NCI-H774 (cell line): Measurements from ENCODE around the gene KCNJ4.

Experiments used
- DNase-seq: peaks from one replicate; lab custom pipeline; 2025; lab: John Stamatoyannopoulos, UW

The KCNJ4 gene

DNA sequence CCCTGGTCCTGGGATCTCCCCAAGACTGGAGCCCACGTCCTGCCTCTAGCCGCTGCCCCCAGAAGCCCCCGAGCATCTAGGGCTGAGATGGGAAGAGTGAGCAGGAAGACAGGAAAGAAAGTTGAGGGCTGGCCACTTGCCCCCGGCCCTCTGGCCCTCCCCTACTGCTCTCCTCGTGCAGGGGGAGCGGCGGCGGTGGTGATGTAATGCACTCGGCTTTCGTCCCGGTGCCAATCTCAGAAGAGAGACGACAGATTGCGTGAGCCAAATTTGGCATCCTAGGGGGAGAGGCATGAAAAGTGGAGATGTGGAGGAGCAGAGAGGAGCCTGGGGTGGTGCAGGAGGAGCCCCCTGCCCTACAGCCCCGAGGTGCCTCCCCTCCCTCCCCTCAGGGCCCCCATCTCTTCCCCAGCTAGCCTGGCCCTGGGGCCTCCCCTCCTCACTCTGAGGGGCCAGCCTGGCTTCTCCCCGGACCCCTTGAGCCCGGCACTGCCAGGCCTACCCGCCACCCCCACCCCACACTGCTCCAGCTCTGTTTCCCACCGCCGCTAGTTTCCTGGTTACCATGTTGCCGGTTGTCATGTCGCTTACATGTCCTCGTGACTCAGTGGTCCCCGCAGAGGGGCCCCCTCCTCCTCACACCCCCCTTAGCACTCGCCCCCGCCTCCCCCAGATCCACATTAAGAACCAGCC, 2.5 kb downstream of the KCNJ4 start:
- DNase-seq, result no peak

DNA sequence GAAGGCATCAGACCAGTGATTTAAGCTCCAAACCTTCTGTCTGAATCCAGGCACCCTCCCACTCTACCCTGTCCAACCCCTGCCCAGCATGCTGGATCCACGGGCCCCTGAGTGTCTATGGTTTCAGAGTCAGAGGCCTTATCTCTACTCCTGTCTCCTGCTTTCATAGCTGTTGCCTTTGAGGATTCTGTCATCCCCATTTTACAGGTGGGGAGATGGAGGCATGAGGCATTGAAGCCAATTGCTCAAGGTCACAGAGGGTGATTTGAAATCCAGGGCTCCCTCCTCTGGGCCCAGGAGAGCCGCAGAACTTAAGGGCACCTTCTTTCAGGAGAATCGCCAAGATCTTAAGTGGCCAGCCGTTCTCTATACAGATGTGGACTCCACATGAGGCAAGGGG, 3.1 kb downstream of the KCNJ4 start:
- DNase-seq, result no peak

DNA sequence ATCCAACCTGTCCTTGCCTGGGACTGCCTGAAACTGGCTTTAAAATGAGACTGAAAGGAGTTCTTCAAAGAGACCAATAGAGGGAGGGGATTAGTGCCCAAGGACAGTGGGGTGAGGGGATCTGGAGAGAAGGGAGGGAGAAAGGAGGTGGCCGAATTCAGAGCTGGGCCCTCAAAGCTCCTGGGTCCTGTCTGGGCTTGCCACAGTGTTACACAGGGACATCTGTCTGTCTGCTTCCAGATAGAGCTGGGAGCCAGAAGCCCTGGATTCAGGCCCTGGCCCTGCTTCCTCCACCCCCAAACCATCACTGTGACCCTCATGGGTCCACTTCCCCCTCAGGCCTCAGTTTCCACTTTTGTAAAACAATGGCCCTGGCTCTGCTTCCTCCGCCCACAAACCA, 3.6 kb downstream of the KCNJ4 start:
- DNase-seq, result no peak

DNA sequence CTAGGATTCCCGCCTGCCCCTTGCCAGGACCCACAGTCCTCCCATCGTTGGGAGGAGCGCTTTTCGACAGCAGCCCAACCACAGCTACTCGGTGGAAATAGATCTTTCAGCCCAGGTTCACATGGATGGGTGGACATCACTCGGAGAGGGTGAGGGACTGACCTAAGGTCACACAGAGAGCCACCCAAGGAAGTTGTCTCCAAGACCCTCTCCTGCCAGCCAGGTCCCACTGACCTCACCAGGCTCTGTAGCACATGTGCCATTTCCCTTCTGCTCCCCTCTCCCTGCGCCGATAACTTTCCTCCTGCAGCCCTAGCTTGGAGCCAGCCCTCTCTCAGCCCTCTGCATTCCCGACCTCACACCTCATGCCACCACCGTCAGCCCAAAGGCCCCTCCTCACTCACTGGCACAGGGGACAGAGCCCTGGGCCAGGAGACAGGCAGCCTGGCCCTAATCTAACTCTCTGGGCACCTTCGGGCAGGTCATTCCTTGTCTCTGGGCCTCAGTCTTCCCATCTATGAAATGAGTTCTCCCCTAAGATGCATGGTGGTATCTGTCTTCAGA, 4.7 kb downstream of the KCNJ4 start:
- no peak for DNase-seq

DNA sequence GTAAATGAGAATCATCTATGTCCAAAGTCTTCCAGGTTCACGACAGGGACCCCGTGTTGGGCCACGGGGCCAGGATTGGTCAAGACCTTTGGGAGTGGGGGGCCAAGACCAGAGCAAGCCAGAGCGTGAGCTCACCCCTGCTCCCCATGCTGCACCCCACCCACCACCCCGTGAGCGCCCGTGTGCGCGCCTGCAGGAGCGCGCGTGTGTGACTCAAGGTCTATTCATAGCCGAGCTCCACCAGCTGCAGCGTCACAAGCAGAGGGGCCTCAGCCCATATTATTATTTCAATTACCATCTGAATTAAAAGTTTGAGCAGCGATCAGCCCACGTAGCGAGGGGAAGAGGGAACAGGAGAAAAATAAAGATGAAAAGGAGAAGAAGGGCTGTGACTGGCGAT, 5.2 kb downstream of the KCNJ4 start:
- no peak for DNase-seq

DNA sequence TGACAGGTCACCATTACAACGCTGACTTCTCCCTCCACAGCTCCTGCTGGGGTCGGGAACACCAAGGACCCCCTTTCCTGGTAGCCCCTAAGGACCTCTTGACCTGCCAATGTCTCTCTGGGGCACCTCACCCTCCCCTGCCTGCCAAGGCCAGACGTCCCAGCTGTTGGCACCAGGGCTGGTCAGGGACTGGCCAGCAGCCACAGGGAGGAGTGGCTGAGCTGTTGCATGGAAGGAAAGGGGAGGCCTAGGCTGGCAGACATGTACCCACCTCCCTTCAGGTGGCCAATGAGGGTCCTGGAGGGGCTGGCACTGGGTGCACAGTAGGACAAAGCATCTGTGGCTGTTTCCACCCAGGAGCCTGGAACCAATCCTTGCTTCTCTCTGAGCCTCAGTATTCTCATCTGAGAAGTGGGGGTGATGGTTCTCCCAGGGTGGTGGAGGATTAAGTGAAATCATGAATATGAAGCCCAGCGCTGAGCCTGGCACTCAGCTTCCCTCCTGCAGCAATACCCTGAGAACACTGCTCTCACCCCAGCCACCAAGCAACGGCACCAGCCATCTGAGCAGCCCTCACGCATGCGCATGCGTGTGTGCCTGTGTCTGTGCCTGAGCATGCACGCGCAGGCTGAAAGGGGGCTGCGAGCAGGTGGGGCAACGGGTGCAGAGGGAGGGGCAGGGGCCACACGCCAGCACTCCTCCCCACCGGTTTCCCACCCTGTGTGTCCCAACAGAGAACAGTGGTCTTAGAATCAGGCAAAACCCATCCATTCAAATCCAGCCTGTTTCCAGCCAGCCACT, 5.9 kb downstream of the KCNJ4 start:
- no peak for DNase-seq

DNA sequence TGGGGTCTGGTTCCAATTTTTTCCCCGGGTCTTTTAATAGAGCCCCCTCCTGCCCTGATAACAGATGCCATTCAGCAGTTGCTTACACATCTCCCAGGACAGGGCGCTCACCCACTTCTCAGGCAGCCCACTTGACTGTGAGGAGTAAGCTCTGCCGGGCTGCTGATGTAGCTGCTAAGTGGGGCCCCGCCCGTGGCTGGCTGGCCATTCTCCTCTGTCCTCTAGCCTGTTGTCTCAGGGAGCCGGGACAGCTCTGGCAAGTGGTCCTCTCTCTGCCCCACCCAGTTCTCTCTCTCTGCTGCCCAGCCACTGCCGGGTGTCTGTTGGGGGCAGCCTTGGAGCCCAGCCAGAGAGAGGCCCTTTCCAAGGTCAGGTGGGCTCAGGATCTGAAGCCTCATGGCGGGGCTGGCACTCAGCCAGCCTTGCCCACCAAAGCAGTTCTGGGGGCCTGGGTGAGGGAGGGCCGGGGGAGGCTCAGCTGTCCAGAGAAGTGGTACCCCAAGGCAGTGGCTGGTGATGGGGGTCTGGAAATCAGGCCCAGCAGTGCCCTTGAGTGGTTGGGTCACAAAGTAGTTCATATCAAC, 8.9 kb downstream of the KCNJ4 start:
- DNase-seq, result no peak

DNA sequence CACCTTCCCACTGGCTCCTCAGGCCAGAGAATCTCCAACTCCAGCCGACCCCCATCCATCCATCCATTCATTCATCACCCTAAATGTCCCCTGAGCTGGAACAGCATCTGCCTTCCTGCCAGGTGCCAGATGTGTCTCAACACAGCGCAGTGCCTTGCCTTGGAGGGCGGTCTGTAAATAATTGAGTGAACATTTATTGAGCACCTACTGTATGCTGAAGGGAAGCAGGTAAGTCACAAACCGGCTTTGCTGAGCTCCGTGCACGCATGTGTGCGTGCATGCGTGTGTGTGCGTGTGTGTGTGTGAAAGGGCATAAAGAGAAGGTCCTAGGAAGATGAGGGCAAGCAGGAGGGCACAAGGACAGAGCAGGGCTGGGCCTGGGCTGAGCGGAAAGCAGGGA, 10.2 kb downstream of the KCNJ4 start:
- no peak for DNase-seq

DNA sequence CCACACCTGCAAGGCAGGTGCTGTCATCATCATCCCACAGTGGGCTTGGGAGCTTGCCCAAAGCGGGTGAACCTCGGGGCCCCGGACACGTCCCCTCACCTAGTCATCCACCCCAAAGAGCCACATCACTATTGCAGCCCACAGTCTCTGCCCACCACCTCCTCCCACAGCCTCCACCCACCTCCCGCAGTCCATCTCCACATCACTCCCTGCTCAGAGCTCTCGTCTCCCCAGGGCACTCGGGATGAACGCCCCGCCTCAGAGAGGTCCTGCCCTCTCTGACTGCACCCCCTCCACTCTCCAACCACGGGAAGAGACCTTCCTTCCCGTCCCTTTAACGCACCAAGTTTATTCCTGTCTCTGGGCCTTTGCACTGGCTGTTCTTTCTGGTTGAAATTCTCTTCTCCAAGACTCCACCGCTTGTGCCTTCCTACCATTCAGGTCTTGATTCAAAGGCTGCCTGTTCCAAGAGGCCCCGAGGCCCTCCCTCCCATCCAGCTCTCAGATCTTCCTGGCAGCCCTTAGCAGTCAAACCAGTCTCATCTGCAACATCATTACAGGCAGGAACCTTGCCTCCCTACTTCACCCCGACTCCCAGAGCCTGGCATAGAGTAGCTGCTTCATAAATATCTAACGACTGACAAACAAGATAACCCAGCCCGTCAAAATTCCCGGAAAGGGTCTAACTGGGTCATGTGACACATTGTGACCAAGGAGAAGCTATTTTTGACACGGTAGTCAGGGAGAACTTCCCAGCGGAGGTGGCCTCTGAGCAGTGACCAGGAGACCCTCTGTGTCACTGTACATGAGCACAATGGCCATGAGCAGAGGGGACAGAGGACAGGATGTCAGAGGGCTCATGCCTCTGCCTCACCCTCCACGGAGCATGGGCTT, 11.1 kb downstream of the KCNJ4 start:
- no peak for DNase-seq

DNA sequence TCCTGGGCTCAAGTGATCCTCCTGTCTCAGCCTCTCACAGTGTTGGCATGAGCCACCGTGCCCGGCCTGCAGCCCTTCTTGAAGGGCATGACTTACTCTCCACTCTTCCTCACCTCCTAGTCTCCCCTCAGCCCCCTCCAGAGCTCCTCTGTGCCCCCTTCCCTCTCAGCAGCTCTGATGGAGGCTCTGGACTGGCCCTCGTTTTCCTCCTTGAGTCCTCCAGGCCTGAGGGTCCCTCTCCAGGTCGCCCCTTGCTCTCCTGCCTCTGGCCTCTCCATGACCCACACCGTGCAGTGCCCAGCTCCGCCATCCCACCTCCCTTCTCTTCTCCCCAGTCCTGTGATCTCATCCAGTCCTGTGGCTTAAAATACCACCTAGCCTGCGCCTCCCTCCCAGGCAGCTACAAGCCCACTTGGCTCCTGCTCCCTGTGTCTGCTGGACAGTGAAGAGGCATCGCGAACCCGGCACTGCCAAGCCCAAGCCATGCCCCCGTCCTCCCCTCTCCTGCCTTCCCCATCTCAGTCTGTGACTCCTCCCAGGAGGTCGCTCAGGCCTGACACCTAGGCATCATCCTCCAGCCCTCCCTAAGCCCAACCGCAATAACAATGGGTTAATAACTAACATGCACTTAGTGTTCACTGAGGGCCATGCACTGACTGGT, 11.9 kb downstream of the KCNJ4 start:
- no peak for DNase-seq

DNA sequence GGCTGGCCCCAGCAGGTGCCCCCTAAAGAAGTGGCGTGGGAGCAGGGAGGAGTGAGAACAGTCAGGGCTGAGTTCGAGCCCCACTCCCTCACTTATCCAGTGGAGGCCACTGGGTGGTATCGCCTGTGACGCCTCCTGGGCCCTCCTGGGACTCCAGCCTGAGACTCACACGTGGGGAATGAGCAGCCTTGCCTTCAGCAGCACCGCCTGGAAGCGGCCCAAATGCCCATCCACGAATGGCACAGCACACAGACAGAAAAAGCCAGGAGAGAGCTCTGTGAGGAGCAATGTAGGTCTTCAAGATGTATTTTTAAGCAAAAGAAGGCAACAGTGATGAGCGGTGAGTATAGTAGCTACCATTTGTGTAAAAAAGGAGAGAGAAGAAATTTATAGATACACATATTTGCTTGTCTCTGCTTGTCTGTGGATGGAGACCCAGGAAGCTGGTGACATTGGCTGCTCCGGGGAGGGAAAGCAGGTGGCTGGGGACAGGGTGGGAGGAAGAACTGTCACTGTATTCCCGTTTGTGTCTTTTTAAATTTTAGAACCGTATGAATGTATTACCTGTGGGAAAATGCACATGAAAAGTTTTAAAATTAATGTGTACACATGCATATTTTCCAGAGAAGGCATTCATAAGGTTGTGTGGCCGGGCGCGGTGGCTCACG, 13.2 kb downstream of the KCNJ4 start:
- DNase-seq, result no peak

DNA sequence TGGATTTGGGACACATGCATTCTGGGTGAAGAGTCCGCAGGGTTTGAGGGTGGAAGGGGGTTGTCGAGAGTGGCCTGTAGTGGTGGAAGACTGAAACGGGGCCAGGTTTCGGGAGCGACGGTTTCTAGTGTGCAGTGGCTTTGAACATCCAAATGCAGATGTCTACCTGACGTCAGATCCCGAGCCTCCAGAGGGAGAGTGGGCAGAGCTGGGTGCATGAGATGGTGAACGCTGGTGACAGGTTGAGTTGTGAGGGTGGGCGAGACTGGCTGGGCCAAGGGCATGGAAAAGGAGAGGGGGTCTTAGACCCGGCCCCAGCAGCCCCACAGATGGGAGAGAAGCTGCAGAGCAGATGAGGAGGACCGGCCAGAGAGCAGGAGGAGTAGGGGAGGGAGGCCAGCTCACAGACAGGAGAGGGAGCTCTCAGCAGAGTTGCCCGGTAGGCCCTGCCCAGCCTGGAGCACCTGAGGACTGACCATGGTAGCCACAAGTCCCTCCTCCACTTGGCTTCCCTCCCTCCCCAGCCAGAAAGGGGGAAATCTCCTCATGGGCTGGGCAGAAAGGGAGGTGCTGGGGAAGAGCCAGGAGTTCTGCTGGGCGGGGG, 14.2 kb downstream of the KCNJ4 start:
- DNase-seq, result no peak

DNA sequence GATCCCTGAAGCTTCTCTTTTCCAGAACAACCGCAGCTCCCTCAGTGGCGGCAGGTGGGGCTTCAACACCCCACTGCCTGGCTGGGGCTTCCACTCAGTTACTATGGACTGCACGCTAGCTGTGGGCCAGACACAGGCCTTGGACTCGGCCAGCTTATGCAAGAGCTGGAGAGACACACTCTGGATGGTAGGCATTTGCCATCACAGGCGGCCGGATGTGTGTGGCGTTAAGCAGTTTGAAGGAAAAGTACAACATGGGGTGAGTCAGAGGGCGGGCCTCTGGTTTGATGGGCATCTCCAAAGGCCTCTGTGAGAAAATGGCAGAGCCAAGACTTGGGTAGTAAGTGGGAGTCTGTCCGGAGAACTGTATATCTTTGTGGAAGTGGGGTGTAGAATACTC, 17.6 kb downstream of the KCNJ4 start:
- no peak for DNase-seq

DNA sequence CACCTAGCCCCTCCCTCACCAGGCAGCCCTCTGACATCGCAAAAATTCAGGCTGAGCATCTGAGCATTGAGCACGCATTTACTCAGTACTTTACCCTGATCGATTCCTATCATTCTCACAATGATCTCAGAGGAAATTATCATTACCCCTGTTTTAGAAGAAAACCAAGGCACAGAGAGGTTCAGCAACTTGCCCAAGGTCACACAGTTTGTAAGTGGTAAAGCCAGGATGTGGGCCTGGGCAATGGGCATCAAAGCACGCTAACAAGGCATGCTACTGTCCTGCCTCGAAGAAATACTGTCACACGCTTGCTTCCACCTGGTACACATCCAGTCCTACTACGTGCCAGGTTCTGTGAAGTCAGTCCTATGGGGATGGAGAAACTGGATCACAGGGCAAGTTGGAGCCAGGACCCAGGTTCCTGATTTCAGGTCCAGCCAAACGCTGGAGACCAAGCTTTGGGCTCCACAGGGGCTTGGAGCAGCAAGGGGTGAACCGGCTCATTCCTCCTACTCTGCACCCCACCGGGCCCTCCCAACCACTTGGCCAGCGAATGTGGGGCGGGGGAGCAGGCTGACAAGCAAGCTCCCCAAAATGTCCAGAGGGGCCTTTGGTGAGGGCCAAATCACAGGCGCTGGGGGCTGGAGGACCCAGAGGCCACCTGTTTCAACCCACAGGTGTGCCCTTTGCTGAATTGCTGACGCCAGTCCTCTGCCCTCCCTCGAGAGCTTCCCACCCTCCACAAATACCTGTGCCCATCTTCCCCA, 18.2 kb downstream of the KCNJ4 start:
- no peak for DNase-seq

DNA sequence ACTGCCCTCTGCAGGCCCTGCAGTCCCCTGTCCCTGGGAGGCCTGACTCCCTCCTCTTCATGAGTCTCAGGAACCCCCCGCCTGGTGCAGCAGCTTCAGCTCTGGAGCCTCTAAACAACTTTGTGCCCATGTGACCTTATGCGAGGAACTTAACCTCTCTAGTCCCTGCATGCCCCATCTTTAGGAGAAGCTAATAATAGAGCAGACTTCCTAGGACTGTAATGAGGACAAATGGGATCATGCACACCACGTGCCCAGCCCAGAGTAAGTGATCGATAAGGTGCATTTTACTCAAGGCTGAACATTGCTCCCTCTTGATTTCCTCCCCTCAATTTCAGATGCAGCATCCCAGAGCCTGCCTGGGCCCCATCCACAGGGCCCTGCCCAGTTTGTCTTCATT, 19.0 kb downstream of the KCNJ4 start:
- DNase-seq, result no peak

DNA sequence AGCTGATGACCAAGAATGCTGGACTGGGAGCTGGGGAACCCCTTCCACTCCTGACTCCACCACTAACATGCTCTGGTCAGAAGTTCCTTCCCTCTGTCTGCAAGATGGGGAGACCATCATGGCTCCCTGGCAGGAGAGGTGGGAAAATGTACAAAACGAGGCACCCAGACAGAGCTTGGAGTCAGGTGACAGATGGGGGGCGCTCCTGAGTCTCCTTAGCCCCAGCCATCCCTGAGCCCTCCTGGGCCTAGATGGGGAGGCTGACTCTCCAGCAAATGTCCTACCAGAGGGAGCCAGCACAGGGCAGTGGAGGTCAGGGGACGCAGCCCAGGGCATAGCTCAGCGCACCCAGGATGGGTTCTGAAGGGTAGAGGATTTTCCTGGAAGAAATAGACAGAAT, 20.0 kb downstream of the KCNJ4 start:
- no peak for DNase-seq

DNA sequence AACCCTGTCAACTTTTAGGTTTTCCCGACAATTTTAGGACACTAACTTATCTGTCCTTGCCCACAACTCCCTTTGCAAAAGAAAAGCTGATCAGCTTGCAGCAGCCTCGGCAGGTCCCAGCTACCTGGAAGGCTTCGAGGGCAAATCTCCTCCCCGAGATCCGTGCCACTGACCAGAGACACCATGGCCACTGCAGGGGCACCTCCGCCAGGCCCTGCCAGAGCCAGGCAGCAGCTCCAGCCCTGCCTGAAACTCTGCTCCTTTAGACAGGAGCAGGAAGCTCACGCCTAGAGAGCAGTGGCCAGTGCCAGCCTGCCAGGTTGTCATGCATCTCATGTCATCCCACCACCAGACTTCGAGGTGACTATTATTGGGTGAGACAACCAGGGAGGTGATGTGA, 21.1 kb downstream of the KCNJ4 start:
- DNase-seq, result no peak

DNA sequence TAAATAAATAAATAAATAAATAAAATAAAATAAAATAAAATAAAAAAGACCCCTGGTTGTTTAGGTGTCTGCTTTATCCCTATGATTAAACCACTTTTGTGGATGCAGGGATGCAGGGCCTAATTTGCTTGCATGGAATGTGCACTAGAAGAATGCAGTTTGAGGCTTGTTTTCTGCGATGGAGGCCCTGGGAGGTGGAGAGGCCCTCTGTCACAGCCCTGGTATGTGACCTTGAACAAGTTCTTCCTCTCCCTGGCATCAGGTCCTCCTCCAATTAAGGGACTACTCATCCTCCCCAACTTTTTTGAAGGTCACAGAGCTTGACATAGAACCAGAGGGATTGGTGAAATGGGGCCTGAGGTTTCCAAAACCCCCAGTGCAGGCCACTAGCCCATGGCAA, 22.7 kb downstream of the KCNJ4 start:
- no peak for DNase-seq

DNA sequence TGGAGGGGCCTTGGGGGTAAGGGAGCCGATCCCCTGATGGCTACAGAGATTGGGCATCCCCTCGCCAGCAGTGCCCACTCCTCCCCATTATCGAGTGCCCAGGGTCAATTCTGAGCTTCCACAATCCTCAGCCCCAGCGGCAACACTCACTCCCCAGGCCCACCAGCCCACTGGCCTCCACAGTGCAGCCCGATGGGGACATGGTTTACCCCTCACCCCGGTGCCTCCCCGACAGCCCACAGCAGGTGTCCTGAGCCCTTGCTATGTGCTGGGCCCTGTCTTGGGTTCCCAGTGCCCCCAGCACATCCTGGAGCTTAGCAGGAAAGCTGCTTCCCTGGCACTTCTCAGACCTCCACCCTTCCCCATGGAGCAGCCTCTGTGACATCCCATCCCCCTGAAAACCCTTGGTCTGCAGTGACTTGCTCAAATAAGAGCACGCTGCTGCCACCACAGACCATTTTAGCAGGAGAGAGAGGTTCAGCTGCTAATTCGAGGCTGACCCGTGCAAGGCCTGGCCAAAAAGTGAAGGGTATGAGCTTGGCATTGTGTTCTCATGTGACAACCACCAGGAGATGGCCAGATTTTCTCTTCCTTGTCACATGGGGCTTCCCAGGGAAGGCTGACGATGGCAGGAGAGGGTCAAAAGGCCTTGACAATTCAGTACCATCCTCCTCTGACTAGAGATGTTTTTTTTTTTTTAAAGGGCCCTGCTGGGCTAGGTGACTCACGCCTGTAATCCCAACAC, 23.6 kb downstream of the KCNJ4 start:
- DNase-seq, result no peak
